Measurements from ENCODE around the gene ILK. TPM values are rescaled to one million over a fixed set of nuclear protein-coding genes. Genes with fewer than 3 reads are reported as not detected.

The ILK gene
- total and polyA plus RNA-seq, 2 donors = 216 to 578 TPM

DNA sequence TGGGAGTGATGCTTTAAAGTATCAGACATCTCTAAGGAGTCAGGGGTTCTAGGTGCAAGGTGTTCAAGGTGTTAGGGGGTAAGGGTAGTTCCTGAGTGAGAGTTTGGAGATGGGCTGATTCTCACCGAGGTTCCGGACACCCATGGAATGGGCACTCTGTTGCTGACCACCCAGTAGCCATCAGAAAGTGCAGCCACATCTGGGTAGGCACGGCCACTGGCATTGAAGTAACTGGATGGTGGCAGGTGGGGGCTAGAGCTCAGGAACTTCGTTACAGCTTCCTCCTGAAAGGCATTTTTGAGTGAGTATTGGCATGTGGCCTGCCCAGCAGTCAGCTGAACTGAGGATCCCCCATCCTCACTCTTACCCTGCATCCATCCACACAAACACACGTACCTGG, 11.5 kb downstream of the ILK start:
- Histone ChIP-seq H3K27ac (ENCODE audit: low read depth) (no peak overlapping the region), H3K36me3 (ENCODE audit: insufficient read depth) (peaks cover 2% of the 10 kb centered on the region), H3K4me3 (ENCODE audit: low read depth, low read length) (no peak overlapping the region), H3K4me1 (ENCODE audit: insufficient read depth) (no peaks in the 10 kb centered on the region)
- 95% methylated on average over 5 of the region's 5 CpGs for WGBS
- no peak for DNase-seq (ENCODE audit: extremely low spot score)

DNA sequence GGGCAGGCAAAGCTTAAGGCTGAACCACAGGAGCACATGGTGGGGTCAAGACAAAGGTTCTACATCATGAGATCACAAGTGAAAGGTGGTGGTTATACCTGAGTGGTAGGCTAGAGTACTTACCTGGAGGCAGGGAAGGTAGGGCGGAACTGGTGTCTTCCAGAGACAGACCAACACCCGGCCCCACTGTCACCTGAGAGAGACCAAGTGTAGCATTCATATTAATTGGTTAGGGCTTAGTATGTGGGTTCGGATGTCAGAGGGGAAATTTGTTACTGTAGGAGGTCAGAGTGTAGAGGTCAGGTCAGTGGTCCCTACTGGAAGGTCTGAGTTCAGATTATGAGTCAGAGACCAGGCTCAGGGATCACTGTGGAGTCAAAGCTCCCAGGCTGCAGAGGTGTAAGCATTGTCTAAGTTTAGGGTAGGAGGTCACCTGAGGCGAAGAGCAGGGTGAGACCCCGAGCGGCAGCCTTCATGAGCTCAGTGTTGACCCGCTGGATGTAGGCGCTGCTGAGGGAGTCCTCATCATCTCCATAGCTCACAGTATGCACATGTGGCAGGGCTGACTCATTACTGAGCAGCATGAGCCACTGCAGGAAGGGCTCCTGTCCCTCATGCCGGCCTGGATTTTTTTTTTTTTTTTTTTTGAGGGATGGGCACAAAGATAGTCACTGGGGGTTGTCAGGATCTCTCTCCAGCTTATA, 12.5 kb downstream of the ILK start:
- no peak overlapping the region for H3K4me3 ChIP-seq (ENCODE audit: low read depth, low read length)
- no peaks in the 10 kb centered on the region for H3K36me3 ChIP-seq (ENCODE audit: insufficient read depth)
- no peak for DNase-seq (ENCODE audit: extremely low spot score)
- WGBS = 93% methylated on average over 9 of the region's 9 CpGs
- H3K4me1 ChIP-seq (ENCODE audit: insufficient read depth) = no peaks in the 10 kb centered on the region
- H3K27ac ChIP-seq (ENCODE audit: low read depth) = no peak overlapping the region

DNA sequence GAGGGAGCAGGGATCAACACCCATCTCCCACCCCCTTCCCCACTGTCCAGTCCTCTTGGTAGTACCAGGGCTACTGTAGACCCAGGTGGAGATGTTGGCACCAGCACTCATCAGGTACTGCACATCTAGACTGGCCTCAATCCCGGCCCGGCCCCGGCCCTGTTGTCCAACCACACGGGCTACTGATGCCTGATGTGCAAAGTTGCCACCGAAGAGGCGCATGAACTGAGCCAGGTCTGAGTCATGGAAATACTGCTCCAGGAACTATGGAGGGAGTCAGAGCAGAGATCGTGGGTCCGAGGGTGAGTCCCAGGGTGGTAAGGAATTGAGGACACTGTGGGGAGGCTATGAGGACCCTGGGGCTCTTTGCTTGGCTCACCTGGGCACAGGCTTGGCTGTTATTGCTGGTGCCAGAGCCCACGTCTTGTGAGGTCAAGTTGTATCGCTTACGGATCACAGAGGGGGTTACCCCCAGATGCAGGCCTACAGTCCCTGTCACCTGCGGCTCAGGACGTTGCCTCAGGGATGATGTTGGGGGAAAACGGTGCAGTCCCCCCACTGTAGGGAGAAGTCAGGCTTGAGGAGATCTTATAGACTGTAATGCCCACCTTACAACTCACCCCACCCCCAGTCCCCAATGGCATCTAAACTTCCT, 13.1 kb downstream of the ILK start:
- 89% methylated on average over 14 of the region's 14 CpGs for WGBS
- no peaks in the 10 kb centered on the region for H3K36me3 ChIP-seq (ENCODE audit: insufficient read depth)
- H3K4me1 ChIP-seq (ENCODE audit: insufficient read depth) = no peaks in the 10 kb centered on the region
- DNase-seq (ENCODE audit: extremely low spot score) = no peak
- no peak overlapping the region for H3K27ac ChIP-seq (ENCODE audit: low read depth)
- no peak overlapping the region for H3K4me3 ChIP-seq (ENCODE audit: low read depth, low read length)

DNA sequence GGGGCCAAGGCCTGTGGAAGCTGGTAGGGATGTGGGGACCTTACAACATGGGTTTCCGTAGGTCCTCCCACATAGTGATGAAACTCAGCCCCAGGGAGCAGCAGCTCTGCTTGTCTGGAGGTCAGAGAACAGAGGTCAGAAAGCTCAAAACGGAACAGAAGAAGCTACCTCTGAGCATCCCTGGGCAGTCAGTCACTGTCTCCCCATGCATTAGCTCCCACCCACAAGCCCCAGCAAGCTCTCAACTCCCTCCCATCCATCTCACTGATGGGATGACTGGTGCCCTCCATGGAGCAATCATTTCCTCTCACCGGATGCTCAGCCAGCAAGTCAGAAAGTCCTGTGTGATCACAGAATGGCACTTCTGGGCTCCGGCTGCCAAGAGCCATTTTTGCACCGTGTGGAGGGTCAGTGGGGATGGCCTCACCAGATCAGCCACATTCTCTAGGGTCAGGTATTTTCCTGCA, 13.8 kb downstream of the ILK start:
- Histone ChIP-seq H3K4me3 (ENCODE audit: low read depth, low read length) (no peak overlapping the region), H3K27ac (ENCODE audit: low read depth) (no peak overlapping the region), H3K4me1 (ENCODE audit: insufficient read depth) (no peaks in the 10 kb centered on the region), H3K36me3 (ENCODE audit: insufficient read depth) (no peaks in the 10 kb centered on the region)
- WGBS = 82% methylated on average over 5 of the region's 5 CpGs
- DNase-seq (ENCODE audit: extremely low spot score) = no peak

DNA sequence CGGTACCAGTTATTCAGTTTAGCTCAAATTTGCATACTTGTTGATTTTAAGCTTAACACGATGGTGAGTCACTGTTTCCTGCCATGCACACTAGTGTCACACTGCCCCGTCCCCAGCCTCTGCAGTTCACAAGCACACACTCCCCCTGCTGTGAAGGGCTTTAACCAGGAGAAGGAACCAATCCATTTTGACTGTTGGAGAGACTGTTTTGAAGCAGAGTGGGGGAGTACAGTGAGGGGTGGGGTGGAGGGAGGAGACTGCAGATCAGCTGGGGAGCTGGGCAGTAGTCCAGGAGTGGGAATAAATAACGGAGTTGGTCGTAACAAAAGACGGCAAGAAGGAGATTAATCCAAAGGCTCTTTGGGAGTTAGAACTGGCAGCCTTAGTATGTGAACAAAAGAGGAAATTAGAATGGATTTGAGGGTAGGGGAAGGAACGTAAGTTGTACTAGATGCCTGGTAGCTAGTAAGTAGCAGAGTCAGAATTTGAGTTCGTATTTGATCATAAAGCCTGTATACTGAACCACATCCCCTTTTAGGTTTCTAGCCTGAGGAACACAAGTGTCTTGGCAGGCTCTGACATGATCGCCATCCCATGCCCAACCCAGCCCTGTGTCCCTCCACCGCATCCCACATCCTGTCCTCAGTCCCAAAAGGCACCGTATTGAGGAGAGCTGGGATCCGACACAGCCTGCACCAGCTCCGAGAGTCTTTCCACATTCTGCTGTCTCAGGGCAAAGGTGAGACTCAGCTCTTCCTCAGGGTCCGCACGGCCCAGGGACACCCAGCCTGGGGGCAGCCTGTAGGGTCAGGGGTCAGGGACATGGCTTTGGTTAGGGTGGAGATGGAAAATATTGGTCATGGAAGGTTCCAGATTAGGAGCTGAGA, 14.8 kb downstream of the ILK start:
- peak overlapping the region; percentile 67 for H3K4me3 ChIP-seq (ENCODE audit: low read depth, low read length)
- no peaks in the 10 kb centered on the region for H3K36me3 ChIP-seq (ENCODE audit: insufficient read depth)
- WGBS = 8% methylated on average over 15 of the region's 15 CpGs
- H3K27ac ChIP-seq (ENCODE audit: low read depth) = peak overlapping the region; percentile 74
- H3K4me1 ChIP-seq (ENCODE audit: insufficient read depth) = no peaks in the 10 kb centered on the region
- peak; percentile 21 for DNase-seq (ENCODE audit: extremely low spot score)

DNA sequence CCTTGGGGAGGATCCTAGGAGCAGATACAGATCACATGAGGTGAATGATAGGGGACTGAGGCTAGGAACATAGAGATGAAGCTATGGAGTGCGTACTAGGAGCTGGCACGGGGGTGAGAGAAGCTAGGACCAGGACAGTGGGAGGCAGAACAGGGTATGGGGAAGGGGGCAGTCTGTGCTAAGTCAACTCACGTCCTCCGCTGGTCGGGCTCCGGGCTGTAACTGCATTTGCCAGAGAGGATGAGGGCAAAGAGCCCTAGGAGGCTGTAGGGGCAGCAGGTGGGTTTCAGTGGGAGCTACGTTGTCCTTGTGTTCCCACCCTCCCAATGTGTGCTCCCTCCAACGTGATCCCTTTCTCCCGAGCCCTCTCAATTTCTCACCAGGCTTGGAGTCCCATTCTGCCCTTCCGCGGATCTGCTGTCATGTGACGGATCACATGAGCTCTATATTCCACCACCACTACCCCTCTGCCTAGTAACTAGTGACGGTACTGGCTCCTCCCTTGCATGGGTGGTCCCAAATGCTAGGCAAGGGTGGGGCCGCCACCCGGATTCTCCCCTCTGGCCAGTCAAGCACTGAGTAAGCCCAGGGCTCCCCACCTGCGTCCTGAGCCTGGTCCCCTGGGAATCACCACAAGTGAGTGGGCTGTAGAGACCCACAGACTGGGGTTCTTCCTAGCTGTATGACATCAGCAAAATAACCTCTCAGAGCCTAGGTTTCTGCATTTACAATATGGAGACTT, 15.6 kb downstream of the ILK start, which contains the start of gene TPP1:
Gene TPP1, minus strand, starts transcription at position 419 of the 742 bp plus-strand sequence. Its CDS starts 22 bp downstream, at position 397.
- Histone ChIP-seq H3K4me1 (ENCODE audit: insufficient read depth) (no peaks in the 10 kb centered on the region), H3K27ac (ENCODE audit: low read depth) (peak within 1 kb of the TSS; percentile 74), H3K36me3 (ENCODE audit: insufficient read depth) (no peaks in the 10 kb centered on the region), H3K4me3 (ENCODE audit: low read depth, low read length) (peak within 1 kb of the TSS; percentile 67)
- under 1% methylated on average over 16 of the region's 16 CpGs for WGBS
- DNase-seq (ENCODE audit: extremely low spot score) = peak; percentile 94

DNA sequence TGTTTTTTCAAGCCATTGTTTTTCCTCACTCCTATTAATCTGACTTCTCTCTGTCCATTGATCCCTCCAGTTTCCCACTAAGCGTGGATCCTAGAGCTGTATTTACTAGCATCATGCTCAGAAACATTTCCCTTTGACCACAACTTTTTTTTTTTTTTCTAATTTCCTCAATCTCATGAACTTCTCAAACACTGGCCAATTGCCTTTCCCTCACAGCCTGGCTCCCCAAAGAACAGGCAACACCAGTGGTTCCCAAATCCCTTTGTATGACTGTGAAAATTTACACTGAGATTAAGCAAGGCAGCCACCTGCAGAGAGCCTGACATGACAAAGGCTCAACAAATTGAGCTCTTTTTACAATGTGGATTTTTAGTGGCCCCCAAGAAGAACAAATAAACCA, 17.1 kb downstream of the ILK start:
- H3K4me1 ChIP-seq (ENCODE audit: insufficient read depth) = no peaks in the 10 kb centered on the region
- WGBS = 75% methylated on average over 1 of the region's 1 CpG
- H3K36me3 ChIP-seq (ENCODE audit: insufficient read depth) = no peaks in the 10 kb centered on the region
- no peak overlapping the region for H3K27ac ChIP-seq (ENCODE audit: low read depth)
- H3K4me3 ChIP-seq (ENCODE audit: low read depth, low read length) = no peak overlapping the region
- DNase-seq (ENCODE audit: extremely low spot score) = no peak

DNA sequence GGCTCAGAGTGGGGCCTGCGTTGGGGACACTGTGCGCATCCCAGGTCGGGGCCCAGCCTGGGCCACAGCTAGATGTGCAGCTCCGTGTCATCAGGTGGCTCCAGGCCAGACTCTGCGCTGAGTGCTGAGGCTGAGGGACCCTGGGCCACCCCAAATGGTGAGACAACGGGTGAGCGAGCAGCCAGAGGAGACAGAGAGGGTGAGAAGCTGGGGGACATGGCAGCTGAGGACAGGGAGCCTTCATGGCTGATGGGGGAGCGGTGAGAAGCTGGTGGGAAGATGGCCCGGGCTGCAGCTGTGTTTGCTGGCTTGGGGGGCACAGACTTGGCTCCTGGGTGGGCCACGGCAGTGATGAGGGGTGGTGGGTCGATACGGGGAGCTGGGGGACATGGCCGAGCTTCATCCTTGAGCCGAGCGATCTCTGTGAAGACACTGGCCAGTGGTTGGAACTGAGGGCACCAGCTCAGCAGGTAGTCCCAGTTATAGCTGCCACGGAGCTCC, 18.2 kb downstream of the ILK start:
- Histone ChIP-seq H3K4me3 (ENCODE audit: low read depth, low read length) (no peak overlapping the region), H3K27ac (ENCODE audit: low read depth) (no peak overlapping the region), H3K4me1 (ENCODE audit: insufficient read depth) (no peaks in the 10 kb centered on the region), H3K36me3 (ENCODE audit: insufficient read depth) (no peaks in the 10 kb centered on the region)
- no peak for DNase-seq (ENCODE audit: extremely low spot score)
- WGBS = 87% methylated on average over 16 of the region's 16 CpGs

DNA sequence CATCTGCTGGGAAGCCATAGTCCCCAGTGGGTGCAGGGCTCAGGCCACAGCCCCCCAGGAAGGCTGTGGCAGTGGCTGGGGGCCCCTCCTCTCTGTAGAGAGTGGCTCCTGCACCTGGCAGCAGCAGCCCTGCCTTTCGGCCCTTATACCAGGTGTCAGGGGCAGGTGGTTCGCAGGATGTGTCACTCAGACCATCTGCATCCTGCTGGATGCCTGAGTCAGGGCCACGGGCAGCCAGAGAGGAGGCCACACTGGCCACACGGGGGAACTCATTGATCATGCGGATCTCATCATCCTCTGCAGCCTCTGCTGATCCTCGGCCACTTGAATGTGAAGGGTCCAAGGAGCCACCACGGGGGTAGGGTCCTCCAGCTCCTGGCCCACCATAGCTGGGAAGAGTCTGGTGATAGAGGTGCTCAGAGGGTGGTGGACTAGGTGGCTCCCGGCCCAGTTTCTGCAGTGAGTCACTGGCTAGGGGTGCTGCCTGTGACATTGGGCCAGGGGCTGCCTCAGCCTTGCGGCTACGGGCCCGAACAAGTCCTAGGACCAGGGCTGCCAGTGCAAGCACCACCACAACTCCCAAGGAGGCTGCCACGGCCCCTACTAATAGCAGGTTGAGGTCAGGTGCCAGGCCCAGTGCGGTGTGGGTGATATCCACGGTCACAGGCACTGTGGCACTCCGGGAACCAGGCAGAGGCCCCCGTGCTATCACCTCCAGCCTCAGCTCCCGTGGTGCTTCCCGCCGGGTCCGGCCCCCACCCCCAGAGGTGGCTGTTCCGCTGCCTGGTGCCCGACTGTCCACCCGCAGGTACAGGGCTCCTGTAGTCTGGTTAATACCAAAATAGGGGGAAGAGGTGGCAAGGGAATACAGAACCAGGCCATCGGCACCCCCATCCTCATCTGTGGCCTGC, 18.9 kb downstream of the ILK start:
- DNase-seq (ENCODE audit: extremely low spot score) = no peak
- H3K27ac ChIP-seq (ENCODE audit: low read depth) = no peak overlapping the region
- H3K36me3 ChIP-seq (ENCODE audit: insufficient read depth) = no peaks in the 10 kb centered on the region
- whole genome bisulfite sequencing = 85% methylated on average over 24 of the region's 24 CpGs
- no peak overlapping the region for H3K4me3 ChIP-seq (ENCODE audit: low read depth, low read length)
- no peaks in the 10 kb centered on the region for H3K4me1 ChIP-seq (ENCODE audit: insufficient read depth)

DNA sequence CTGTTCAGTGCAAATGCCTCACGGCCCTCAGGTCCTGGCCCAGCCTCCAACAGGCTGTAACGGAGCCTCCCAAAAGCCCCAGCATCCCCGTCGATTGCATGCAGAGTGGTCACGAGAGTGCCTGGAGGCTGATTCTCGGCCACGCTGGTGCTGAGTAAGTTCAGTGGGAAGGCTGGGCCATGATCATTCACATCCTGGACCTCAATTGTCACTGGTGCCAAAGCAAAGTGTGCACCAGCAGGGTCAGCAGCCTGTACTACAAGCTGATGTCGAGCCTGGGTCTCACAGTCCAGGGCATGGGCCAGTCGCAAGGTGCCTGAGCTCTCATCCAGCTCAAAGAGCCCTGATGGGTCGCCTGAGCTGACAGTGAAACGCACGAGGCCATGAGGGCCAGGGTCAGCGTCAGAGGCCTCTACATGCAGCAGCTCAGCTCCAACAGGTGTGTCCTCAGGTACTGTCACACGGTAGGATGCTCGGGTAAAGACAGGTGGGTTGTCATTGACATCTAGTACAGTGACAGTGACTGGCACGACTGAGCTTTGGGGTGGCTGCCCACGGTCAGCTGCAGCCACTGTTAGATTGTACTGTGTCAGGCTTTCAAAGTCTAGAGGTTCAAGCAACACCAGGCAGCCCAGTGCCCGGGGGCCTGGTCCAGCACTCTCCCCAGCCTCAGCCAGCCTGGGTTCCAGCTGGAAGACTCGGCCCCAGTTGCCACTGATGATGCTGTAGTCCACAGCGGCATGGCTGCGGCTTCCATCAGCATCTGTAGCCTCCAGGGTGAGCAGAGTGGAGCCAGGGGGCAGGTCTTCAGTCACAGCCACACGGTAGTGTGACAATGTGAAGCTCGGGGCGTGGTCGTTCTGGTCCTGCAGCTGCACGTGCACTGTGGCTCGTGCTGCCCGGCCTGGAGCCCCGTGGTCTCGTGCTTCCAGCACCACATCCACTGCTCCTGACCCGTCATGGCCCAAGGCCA, 20.1 kb downstream of the ILK start:
- DNase-seq (ENCODE audit: extremely low spot score) = no peak
- H3K36me3 ChIP-seq (ENCODE audit: insufficient read depth) = no peaks in the 10 kb centered on the region
- WGBS = 83% methylated on average over 31 of the region's 31 CpGs

DNA sequence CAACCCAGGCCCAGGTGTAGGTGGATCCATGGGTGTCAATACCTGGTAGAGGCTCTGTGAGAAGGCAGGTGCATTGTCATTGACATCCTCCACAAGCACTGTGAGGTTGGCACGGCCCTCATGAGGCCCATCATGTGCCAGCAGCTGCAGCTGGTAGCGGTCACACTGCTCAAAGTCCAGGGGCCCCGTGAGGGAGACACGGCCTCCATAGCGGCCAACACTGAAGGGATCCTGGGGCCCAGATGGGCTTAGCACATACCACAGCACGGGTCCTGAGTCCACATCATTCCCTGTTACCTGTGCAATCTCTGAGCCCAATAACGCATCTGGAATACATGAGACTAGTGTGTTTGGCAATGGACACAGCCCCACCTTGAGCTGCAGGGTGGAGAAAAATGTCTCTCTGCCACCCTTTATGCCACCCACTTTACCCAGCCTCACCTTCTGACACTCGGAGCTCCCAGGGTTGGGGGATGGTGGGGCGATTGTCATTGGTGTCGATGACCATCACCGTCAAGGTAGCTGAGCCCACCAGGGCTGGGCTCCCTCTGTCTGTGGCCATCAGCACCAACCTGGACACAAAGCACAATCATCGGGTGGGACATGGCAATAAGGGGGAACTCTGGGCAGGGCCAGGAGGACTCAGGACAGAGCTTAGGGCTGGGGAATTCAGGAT, 21.7 kb downstream of the ILK start:
- no peak overlapping the region for H3K4me3 ChIP-seq (ENCODE audit: low read depth, low read length)
- DNase-seq (ENCODE audit: extremely low spot score) = no peak
- H3K36me3 ChIP-seq (ENCODE audit: insufficient read depth) = no peaks in the 10 kb centered on the region
- H3K27ac ChIP-seq (ENCODE audit: low read depth) = no peak overlapping the region
- no peaks in the 10 kb centered on the region for H3K4me1 ChIP-seq (ENCODE audit: insufficient read depth)
- 86% methylated on average over 12 of the region's 12 CpGs for WGBS

More for the DNA sequence above, 20.1 kb downstream of the ILK start:
- no peak overlapping the region for H3K27ac ChIP-seq (ENCODE audit: low read depth)
- H3K4me1 ChIP-seq (ENCODE audit: insufficient read depth) = no peaks in the 10 kb centered on the region
- no peak overlapping the region for H3K4me3 ChIP-seq (ENCODE audit: low read depth, low read length)
